HL-60 (cell line): ENCODE results near the gene IZUMO4.
"Not testable (repeated sequence)": the region's sequence is repeated elsewhere in the genome, so short reads cannot be mapped to it uniquely, and the experiment has no call there.

Experiments
- DNase-seq, 2 experiments: peaks; one replicate each; pipeline ENCODE4 v3.0.0-alpha.2; 2010 to 2020; ENCODE audit warnings: low read depth in 1 of 2, low spot score in 1 of 2
- H3K27ac ChIP-seq: fragments of 250-450 bp; sonication (Bioruptor Pico); replicated peaks from 2 replicates; pipeline ENCODE4 v1.5.1; 2020; ENCODE audit warnings: mild to moderate bottlenecking, moderate library complexity
- H3K27me3 ChIP-seq: fragments of 250-450 bp; sonication (Bioruptor Pico); 2 replicates; pipeline ENCODE4 v1.5.1; 2021; ENCODE audit warnings: mild to moderate bottlenecking, moderate library complexity; ENCODE audit not compliant: insufficient read depth, poor library complexity, severe bottlenecking
- H3K4me3 ChIP-seq: replicated peaks from 2 replicates; pipeline ENCODE4 v1.5.1; 2011; ENCODE audit warnings: mild to moderate bottlenecking, control low read depth, low read length; ENCODE audit not compliant: insufficient read depth
- CTCF ChIP-seq: IDR thresholded peaks from one replicate; pipeline ENCODE4 v1.5.1; 2011; ENCODE audit warnings: low read length, control low read depth, inconsistent platforms; ENCODE audit not compliant: insufficient read depth
- GABPA ChIP-seq: IDR thresholded peaks from 2 replicates; pipeline ENCODE4 v1.6.1; 2012; ENCODE audit warnings: low read depth
- POLR2AphosphoS5 ChIP-seq: IDR thresholded peaks from 2 replicates; pipeline ENCODE4 v1.6.1; 2012; ENCODE audit warnings: low read depth
- REST ChIP-seq: IDR thresholded peaks from 2 replicates; pipeline ENCODE4 v1.6.1; 2012; ENCODE audit warnings: low read depth; ENCODE audit not compliant: insufficient replicate concordance
- SPI1 ChIP-seq: IDR thresholded peaks from 2 replicates; pipeline ENCODE4 v1.6.1; 2012; ENCODE audit warnings: low read depth, mild to moderate bottlenecking, borderline replicate concordance

IZUMO4 gene

GRCh38 chr19:2083174-2083854 lies 13.4 kb upstream of the IZUMO4 start:
- Histone ChIP-seq H3K27ac (peak overlapping the region; percentile 100), H3K27me3 (no peaks in the 10 kb centered on the region), H3K4me3 (peak overlapping the region; percentile 71)
- TF ChIP-seq POLR2AphosphoS5 (peak; percentile 71; the same call in 1 of the 2 replicates), SPI1 (no peak; the same call in 1 of the 2 replicates), CTCF (no peak)
- peak; percentile 59 to 81 for DNase-seq

GRCh38 chr19:2084993-2085720 lies 11.6 kb upstream of the IZUMO4 start:
- Histone ChIP-seq H3K27me3 (no peaks in the 10 kb centered on the region), H3K27ac (peak overlapping the region; percentile 100), H3K4me3 (peak overlapping the region; percentile 71)
- peak; percentile 98 to 100 for DNase-seq
- TF ChIP-seq GABPA = peak; percentile 83
- peak; percentile 60 for TF ChIP-seq REST
- peak; percentile 79; the same call in 1 of the 2 replicates for TF ChIP-seq SPI1
- no peak for TF ChIP-seq CTCF
- TF ChIP-seq POLR2AphosphoS5 = peak; percentile 98

- not testable (repeated sequence) for H3K27me3 ChIP-seq, H3K4me3 ChIP-seq
- DNase-seq = peak; percentile 73 to 90
- H3K27ac ChIP-seq = peak overlapping the region; percentile 100
Observed at GRCh38 chr19:2086695-2087620, 9.8 kb upstream of the IZUMO4 start.

GRCh38 chr19:2087621-2088100 lies 9.1 kb upstream of the IZUMO4 start:
- DNase-seq = peak; percentile 85 to 87
- Histone ChIP-seq H3K4me3 (no peak overlapping the region), H3K27ac (peak overlapping the region; percentile 100), H3K27me3 (no peaks in the 10 kb centered on the region)
- TF ChIP-seq CTCF (no peak), POLR2AphosphoS5 (peak; percentile 58; the same call in 1 of the 2 replicates), SPI1 (peak; percentile 98), REST (no peak)
